ENCODE results near the gene GALNT3.

DNA sequence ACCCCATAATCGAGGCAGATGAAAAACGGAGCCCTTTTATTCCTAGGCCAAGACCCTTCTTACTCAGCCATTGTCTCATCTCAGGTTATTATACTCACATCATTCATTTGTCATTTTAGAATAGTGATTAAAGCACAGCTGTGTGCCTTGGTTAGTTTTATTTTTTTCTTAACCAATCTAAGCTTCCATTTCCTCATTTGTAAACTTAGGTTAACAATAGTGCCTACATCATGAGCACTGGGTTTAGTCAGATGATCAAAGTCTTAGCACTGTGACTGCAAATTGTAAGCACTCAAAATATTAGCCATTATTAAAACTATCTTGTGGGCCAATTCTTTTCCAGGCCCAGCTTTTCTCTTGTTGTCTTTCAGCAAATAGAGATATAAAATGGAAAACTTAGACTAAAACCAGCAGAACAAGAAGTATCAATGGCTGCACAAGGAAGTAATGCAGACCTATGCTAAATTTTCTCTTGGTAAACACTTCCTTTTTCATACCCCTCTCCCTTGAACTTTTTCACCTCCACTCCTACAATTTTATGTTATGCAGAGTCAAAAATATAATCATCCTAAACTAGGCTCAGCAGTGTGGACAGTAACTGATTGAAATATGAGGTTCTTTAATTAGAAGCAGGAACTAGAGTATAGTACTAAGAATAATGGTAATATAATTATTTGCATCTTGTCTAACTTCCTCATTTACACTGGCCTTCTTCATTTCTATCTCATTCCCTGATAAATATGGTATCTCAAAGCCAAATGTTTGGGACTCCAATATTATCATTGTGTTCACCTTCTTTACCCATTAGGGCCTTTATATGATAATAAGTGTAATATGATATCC, 21.5 kb upstream of the GALNT3 start:
- TF ChIP-seq POLR2AphosphoS5 (IDR thresholded peaks at IDR 0.05) (no peak), POLR2A (IDR thresholded peaks at IDR 0.05; ENCODE audit: low read depth) (no peak)

Data from esophagus muscularis mucosa (tissue), 2 donors.